Suprapubic skin (tissue), 4 donors: Measurements from ENCODE around the gene ST3GAL4.

Experiments
- CTCF ChIP-seq, 2 donors: fragments of 200-600 bp in 1 of 2; fragments of 450-650 bp in 1 of 2; sonication (generic) in 1 of 2; IDR thresholded peaks; one replicate each; pipeline ENCODE4 v1.5.1; 2016 to 2019; ENCODE audit warnings: antibody characterized with exemption in 2 of 2, mild to moderate bottlenecking in 1 of 2, moderate library complexity in 1 of 2
- EP300 ChIP-seq: sonication (generic); formaldehyde crosslinking; IDR thresholded peaks from one replicate; pipeline ENCODE4 v1.6.1; 2017; ENCODE audit warnings: antibody characterized with exemption
- POLR2A ChIP-seq, 2 donors: fragments of 450-650 bp; IDR thresholded peaks; one replicate each; pipeline ENCODE4 v1.6.1; 2017; ENCODE audit warnings: antibody characterized with exemption in 2 of 2, mild to moderate bottlenecking in 2 of 2, moderate library complexity in 2 of 2
- POLR2AphosphoS5 ChIP-seq, 3 donors: sonication (generic); formaldehyde crosslinking; IDR thresholded peaks; one replicate each; pipeline ENCODE4 v1.6.1; 2017; ENCODE audit warnings: antibody characterized with exemption in 3 of 3

GRCh38 chr11:126432065-126432461 lies 76.6 kb downstream of the ST3GAL4 start:
- no peak for TF ChIP-seq CTCF (IDR thresholded peaks at IDR 0.05)
- TF ChIP-seq POLR2A (IDR thresholded peaks at IDR 0.05), result no peak
- TF ChIP-seq EP300, result no peak
- no peak for TF ChIP-seq POLR2AphosphoS5 (IDR thresholded peaks at IDR 0.05)
